A549 (cell line): Measurements from ENCODE around the gene ANKRD6. TPM values are rescaled to one million over a fixed set of nuclear protein-coding genes. Genes with fewer than 3 reads are reported as not detected.

ENCODE experiments used
- ATAC-seq, 2 experiments: fragments of 200-7000 bp in 1 of 2; fragments of >200 bp in 1 of 2; cut with Nextera tagmentation in 1 of 2; cut with Tn5 transposase in 1 of 2; 3 replicates each; pipeline versions ENCODE4 v1.8.0 to v1.9.1; 2018 to 2020; ENCODE audit warnings: mild to moderate bottlenecking in 1 of 2, moderate library complexity in 1 of 2
- CTCF ChIA-PET: fragments of 300-600 bp; sonication (Branson Sonifier 250); formaldehyde crosslinking; extraction: SDS; loops from one replicate; lab custom pipeline; 2021; ENCODE audit warnings: antibody characterized with exemption, inconsistent platforms; lab: Yijun Ruan, JAX
- POLR2A ChIA-PET: fragments of 350-600 bp; formaldehyde crosslinking; extraction: SDS; loops from one replicate; lab custom pipeline; 2021; ENCODE audit warnings: antibody characterized with exemption, inconsistent platforms; lab: Yijun Ruan, JAX
- DNase-seq, 2 experiments: peaks; one replicate each; pipeline versions ENCODE4 v3.0.0 to v3.0.0-alpha.2; 2011 to 2016; ENCODE audit warnings: low read depth in 1 of 2, low spot score in 1 of 2
- FAIRE-seq: peaks from 2 replicates; lab custom pipeline; 2011; peaks lifted over from hg19 to GRCh38; lab: Jason Lieb, UNC
- H3K27ac ChIP-seq, 2 experiments: fragments of >200 bp; sonication (Bioruptor Twin); formaldehyde crosslinking; 3 replicates each; pipeline ENCODE4 v1.5.1; 2016 to 2017
- H3K4me1 ChIP-seq: fragments of >200 bp; sonication (Bioruptor Twin); formaldehyde crosslinking; 3 replicates; pipeline ENCODE4 v1.6.1; 2016
- H3K4me2 ChIP-seq: fragments of >200 bp; sonication (Bioruptor Twin); formaldehyde crosslinking; 3 replicates; pipeline ENCODE4 v1.6.1; 2016
- H3K4me3 ChIP-seq: fragments of >200 bp; sonication (Bioruptor Twin); formaldehyde crosslinking; 3 replicates; pipeline ENCODE4 v1.5.1; 2016
- H3K9me3 ChIP-seq: fragments of >200 bp; sonication (Bioruptor Twin); formaldehyde crosslinking; 3 replicates; pipeline ENCODE4 v1.6.1; 2016
- BCL3 ChIP-seq: fragments of >200 bp; sonication (Bioruptor Twin); formaldehyde crosslinking; IDR thresholded peaks from 3 replicates; pipeline ENCODE4 v1.6.1; 2016
- BHLHE40 ChIP-seq: IDR thresholded peaks from 2 replicates; pipeline ENCODE4 v1.6.1; 2012; ENCODE audit warnings: low read depth, low read length, inconsistent platforms
- CBX2 ChIP-seq: fragments of 200-600 bp; sonication (generic); IDR thresholded peaks from 2 replicates; pipeline ENCODE4 v1.6.1; 2016; ENCODE audit warnings: low read depth, mild to moderate bottlenecking, borderline replicate concordance
- CTCF ChIP-seq: fragments of >200 bp; sonication (Bioruptor Twin); formaldehyde crosslinking; IDR thresholded peaks from 3 replicates; pipeline ENCODE4 v1.5.1; 2016
- EHMT2 ChIP-seq: fragments of 200-600 bp; sonication (generic); IDR thresholded peaks from 2 replicates; pipeline ENCODE4 v1.6.1; 2016; ENCODE audit warnings: antibody characterized with exemption, low read depth, mild to moderate bottlenecking, moderate library complexity
- EP300 ChIP-seq, 2 experiments: fragments of >200 bp; sonication (Bioruptor Twin); formaldehyde crosslinking; IDR thresholded peaks; 2 replicates in 1 of 2; 3 replicates in 1 of 2; pipeline ENCODE4 v1.6.1; 2016 to 2017
- FOSL2 ChIP-seq, 2 experiments: fragments of 450-650 bp in 1 of 2; fragments of >200 bp in 1 of 2; sonication (Bioruptor Twin) in 1 of 2; formaldehyde crosslinking; IDR thresholded peaks; 2 replicates each; pipeline versions ENCODE4 v1.5.0 to v1.6.1; 2016 to 2020; ENCODE audit warnings: mild to moderate bottlenecking in 1 of 2, moderate library complexity in 1 of 2
- HDAC2 ChIP-seq: fragments of 200-600 bp; sonication (generic); IDR thresholded peaks from 2 replicates; pipeline ENCODE4 v1.6.1; 2016
- HES2 ChIP-seq: fragments of >200 bp; sonication (Bioruptor Twin); formaldehyde crosslinking; IDR thresholded peaks from 2 replicates; pipeline ENCODE4 v1.6.1; 2016
- HOXA7 ChIP-seq: fragments of 250-450 bp; sonication (Bioruptor Pico); IDR thresholded peaks from 2 replicates; pipeline ENCODE4 v1.5.0; 2020; ENCODE audit warnings: mild to moderate bottlenecking, moderate library complexity
- HOXB13 ChIP-seq: fragments of 250-450 bp; sonication (Bioruptor Pico); IDR thresholded peaks from 2 replicates; pipeline ENCODE4 v1.5.0; 2020; ENCODE audit warnings: low read depth, mild to moderate bottlenecking, moderate library complexity
- HOXB5 ChIP-seq: fragments of 250-450 bp; sonication (Bioruptor Pico); IDR thresholded peaks from 2 replicates; pipeline ENCODE4 v1.5.0; 2020; ENCODE audit warnings: mild to moderate bottlenecking, moderate library complexity
- JUNB ChIP-seq: fragments of >200 bp; sonication (Bioruptor Twin); formaldehyde crosslinking; IDR thresholded peaks from 2 replicates; pipeline ENCODE4 v1.6.1; 2016
- KDM1A ChIP-seq: fragments of 200-600 bp; sonication (generic); IDR thresholded peaks from 2 replicates; pipeline ENCODE4 v1.6.1; 2016; ENCODE audit warnings: low read depth, mild to moderate bottlenecking
- MAFK ChIP-seq: fragments of 450-650 bp; IDR thresholded peaks from 2 replicates; pipeline ENCODE4 v1.6.1; 2014; ENCODE audit not compliant: partially characterized antibody
- MYC ChIP-seq: IDR thresholded peaks from 2 replicates; pipeline ENCODE4 v1.6.1; 2012; ENCODE audit warnings: mild to moderate bottlenecking, inconsistent platforms, low read length, improper control_type of control experiment, borderline replicate concordance
- NFE2L2 ChIP-seq: fragments of 150-350 bp; conservative IDR thresholded peaks from 2 replicates; pipeline ENCODE4 v1.6.1; 2014; ENCODE audit warnings: low read length
- NPAS2 ChIP-seq: fragments of 250-450 bp; sonication (Bioruptor Pico); IDR thresholded peaks from 2 replicates; pipeline ENCODE4 v1.8.0; 2022; ENCODE audit warnings: mild to moderate bottlenecking, moderate library complexity, borderline replicate concordance
- POLR2A ChIP-seq: IDR thresholded peaks from 2 replicates; pipeline ENCODE4 v1.6.1; 2012; ENCODE audit warnings: mild to moderate bottlenecking, low read length
- POLR2AphosphoS2 ChIP-seq: conservative IDR thresholded peaks from 2 replicates; pipeline ENCODE4 v1.6.1; 2012; ENCODE audit warnings: low read length, improper control_type of control experiment, inconsistent platforms
- RARB ChIP-seq: fragments of 250-450 bp; sonication (Bioruptor Pico); IDR thresholded peaks from 2 replicates; pipeline ENCODE4 v1.8.0; 2021; ENCODE audit warnings: mild to moderate bottlenecking, moderate library complexity
- RFX5 ChIP-seq: fragments of 450-650 bp; IDR thresholded peaks from 2 replicates; pipeline ENCODE4 v1.7.1; 2014; ENCODE audit warnings: antibody characterized with exemption, mild to moderate bottlenecking, moderate library complexity
- RNF2 ChIP-seq: fragments of 200-600 bp; sonication (generic); IDR thresholded peaks from 2 replicates; pipeline ENCODE4 v1.6.1; 2016; ENCODE audit warnings: low read depth, mild to moderate bottlenecking, antibody characterized with exemption, moderate library complexity, borderline replicate concordance
- SMC3 ChIP-seq: fragments of >200 bp; sonication (Bioruptor Twin); formaldehyde crosslinking; IDR thresholded peaks from 3 replicates; pipeline ENCODE4 v1.6.1; 2018; ENCODE audit warnings: inconsistent platforms
- SREBF2 ChIP-seq: fragments of 450-650 bp; IDR thresholded peaks from 2 replicates; pipeline ENCODE4 v1.6.1; 2014; ENCODE audit warnings: mild to moderate bottlenecking, moderate library complexity
- TP53 ChIP-seq: fragments of 250-450 bp; sonication (Bioruptor Pico); IDR thresholded peaks from 2 replicates; pipeline ENCODE4 v1.5.0; 2021; ENCODE audit warnings: mild to moderate bottlenecking, moderate library complexity
- USF2 ChIP-seq: fragments of 450-650 bp; IDR thresholded peaks from 2 replicates; pipeline ENCODE4 v1.6.1; 2014; ENCODE audit warnings: antibody characterized with exemption
- ZFP36 ChIP-seq: fragments of 450-650 bp; IDR thresholded peaks from 2 replicates; pipeline ENCODE4 v1.6.1; 2014; ENCODE audit warnings: borderline replicate concordance; ENCODE audit not compliant: partially characterized antibody
- ZSCAN20 ChIP-seq: fragments of 250-450 bp; sonication (Bioruptor Pico); IDR thresholded peaks from 2 replicates; pipeline ENCODE4 v1.8.0; 2022; ENCODE audit warnings: mild to moderate bottlenecking, moderate library complexity
- WGBS: methylation state at CpG from one replicate; pipeline ENCODE4 v1.1.6; 2017; ENCODE audit errors: missing lambda C conversion rate; 5-methylcytosine and 5-hydroxymethylcytosine counted together
- polyA plus RNA-seq, 4 experiments: library from polyadenylated mRNA; depleted of rRNA in 3 of 4; stranded (reverse); fragments of >200 nt; fragmentation: RNase III in 1 of 4; extraction: RNeasy Plus Mini Kit Qiagen cat#74134 plus additional on column Dnase treatment in 1 of 4; gene quantifications; 2 replicates in 3 of 4; 3 replicates in 1 of 4; pipeline ENCODE4 v1.2.3, GENCODE V29; 2011 to 2017

ANKRD6 gene
- polyA plus RNA-seq, 2 of the 4 experiments (the other 2 are of a cell fraction) = 2.2 to 3.6 TPM

- peaks cover 13% of the 10 kb centered on the region; the same call in 1 of the 3 replicates for H3K4me1 ChIP-seq
- H3K27ac ChIP-seq = no peak overlapping the region
- no peak for TF ChIP-seq CTCF
- TF ChIP-seq HES2 = no peak
- no peak for TF ChIP-seq NPAS2 (CRISPR knock-in tag)
- no peak for TF ChIP-seq KDM1A
- no peak for TF ChIP-seq HOXA7
- no peak for TF ChIP-seq SMC3
- no peak for TF ChIP-seq FOSL2 (IDR thresholded peaks at IDR 0.05)
- no peak for TF ChIP-seq FOSL2 (CRISPR knock-in tag; IDR thresholded peaks at IDR 0.05)
- TF ChIP-seq NFE2L2 = no peak
- no peak for TF ChIP-seq BHLHE40
- no peak for TF ChIP-seq HDAC2
- TF ChIP-seq EHMT2 = no peak
- no peak for TF ChIP-seq TP53 (CRISPR knock-in tag)
- TF ChIP-seq MAFK = no peak
- no peak for TF ChIP-seq EP300 (IDR thresholded peaks at IDR 0.05)
- H3K4me3 ChIP-seq = no peak overlapping the region
- FAIRE-seq (no peak), ATAC-seq (no peak), DNase-seq (no peak)
- H3K9me3 ChIP-seq = no peaks in the 10 kb centered on the region
- POLR2A ChIA-PET = no interaction called here
- CTCF ChIA-PET = no interaction called here
- H3K4me2 ChIP-seq = no peak overlapping the region
- WGBS = 90% methylated on average over 4 of the region's 4 CpGs
These were observed 72.9 kb downstream of the ANKRD6 start for GRCh38 chr6:89505847-89506246.

GRCh38 chr6:89506716-89507617 is 74.0 kb downstream of the ANKRD6 start:
- TF ChIP-seq HOXB13 (CRISPR knock-in tag) (no peak), JUNB (no peak), POLR2A (no peak), BCL3 (no peak), ZFP36 (no peak), POLR2AphosphoS2 (no peak), SREBF2 (no peak), HOXA7 (no peak), HOXB5 (no peak), RARB (no peak), USF2 (no peak), RFX5 (no peak), CTCF (no peak), CBX2 (no peak), MAFK (no peak), ZSCAN20 (CRISPR knock-in tag) (no peak), TP53 (CRISPR knock-in tag) (no peak), EP300 (IDR thresholded peaks at IDR 0.05) (no peak), RNF2 (no peak), MYC (no peak)
- TF ChIP-seq, all 56 proteins: peak for 0
- H3K4me1 ChIP-seq = peaks cover 13% of the 10 kb centered on the region; the same call in 1 of the 3 replicates
- H3K9me3 ChIP-seq = no peaks in the 10 kb centered on the region
- CTCF ChIA-PET = no interaction called here
- no peak overlapping the region for H3K4me3 ChIP-seq
- WGBS = 76% methylated on average over 3 of the region's 3 CpGs
- FAIRE-seq (no peak), ATAC-seq (no peak), DNase-seq (no peak)
- no peak overlapping the region for H3K4me2 ChIP-seq
- H3K27ac ChIP-seq = no peak overlapping the region
- POLR2A ChIA-PET = no interaction called here
